Stimulated activated CD8-positive, alpha-beta memory T cell treated with anti-CD3 and anti-CD28 coated beads, Interleukin-4, amount 100 ng/mL, for 24 hours (primary cell): ENCODE measurements around the gene CCNQ.

Experiments
- DNase-seq: peaks from one replicate; pipeline ENCODE4 v3.0.0-alpha.2; 2020; ENCODE audit warnings: low read depth

CCNQ gene

DNA sequence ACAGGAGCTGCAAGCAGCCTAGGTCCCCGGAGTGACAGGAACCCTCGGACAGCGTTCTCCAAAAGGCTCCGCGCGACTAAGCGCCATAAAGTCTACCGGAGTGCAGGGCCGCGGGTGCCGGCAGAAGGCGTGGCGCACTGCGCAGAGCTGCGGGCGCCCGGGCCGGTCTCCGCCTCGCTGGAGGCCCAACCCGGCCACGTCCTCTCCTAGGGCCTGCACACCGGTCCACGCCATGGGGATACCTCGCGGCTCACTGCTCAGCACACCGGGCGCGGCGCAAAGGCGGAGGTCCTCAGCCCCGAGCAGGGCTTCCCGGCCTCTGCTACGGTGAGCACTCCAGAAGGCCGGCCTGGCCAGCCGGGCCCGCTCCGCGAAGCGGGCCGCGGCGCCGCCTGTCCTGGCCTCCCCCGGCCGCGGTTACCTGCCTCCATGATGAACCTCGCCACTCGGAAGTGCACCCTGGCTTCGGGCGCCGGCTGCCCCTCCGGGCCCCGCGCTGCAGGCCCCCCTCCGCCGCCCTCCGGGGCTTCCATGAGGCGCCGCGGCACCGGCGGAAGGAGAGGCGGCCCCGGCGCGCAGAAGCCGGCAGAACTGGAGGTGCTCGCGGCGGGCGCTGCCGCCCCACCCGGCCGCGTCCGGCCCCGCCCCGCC is at the start of gene CCNQ:
Gene CCNQ, minus strand, starts transcription at position 599 of the 651 bp plus-strand sequence. Its CDS starts 66 bp downstream, at position 533.
- no peak for DNase-seq

DNA sequence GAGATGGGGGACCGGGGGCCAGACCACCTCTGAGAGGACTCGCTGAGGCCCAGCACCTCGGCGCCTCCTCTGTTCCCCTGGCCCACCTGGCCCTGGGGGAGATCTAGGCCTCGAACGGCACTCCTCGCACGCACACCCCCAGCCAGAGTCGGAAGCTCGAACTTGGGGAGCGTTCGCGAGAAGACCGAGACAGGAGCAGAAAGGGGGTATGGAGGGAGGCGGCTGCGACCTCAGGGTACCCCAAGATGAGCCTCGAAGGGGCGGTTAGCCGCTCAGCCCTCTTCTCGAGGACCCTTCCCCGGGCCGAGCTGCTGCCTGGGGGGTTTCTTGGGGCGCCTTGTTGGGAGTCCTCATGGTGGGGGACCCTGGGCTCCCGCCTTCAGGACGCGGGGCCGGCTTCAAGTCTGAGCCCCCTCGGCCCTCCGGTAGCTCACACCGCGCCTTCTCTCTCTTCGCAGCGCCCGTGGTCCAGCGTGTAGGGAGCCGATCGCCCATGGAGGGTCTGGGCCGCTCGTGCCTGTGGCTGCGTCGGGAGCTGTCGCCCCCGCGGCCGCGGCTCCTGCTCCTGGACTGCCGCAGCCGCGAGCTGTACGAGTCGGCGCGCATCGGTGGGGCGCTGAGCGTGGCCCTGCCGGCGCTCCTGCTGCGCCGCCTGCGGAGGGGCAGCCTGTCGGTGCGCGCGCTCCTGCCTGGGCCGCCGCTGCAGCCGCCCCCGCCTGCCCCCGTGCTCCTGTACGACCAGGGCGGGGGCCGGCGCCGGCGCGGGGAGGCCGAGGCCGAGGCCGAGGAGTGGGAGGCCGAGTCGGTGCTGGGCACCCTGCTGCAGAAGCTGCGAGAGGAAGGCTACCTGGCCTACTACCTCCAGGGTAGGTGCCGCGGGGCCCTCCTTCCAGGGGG is 48.8 kb upstream of the CCNQ start:
- DNase-seq, result no peak

DNA sequence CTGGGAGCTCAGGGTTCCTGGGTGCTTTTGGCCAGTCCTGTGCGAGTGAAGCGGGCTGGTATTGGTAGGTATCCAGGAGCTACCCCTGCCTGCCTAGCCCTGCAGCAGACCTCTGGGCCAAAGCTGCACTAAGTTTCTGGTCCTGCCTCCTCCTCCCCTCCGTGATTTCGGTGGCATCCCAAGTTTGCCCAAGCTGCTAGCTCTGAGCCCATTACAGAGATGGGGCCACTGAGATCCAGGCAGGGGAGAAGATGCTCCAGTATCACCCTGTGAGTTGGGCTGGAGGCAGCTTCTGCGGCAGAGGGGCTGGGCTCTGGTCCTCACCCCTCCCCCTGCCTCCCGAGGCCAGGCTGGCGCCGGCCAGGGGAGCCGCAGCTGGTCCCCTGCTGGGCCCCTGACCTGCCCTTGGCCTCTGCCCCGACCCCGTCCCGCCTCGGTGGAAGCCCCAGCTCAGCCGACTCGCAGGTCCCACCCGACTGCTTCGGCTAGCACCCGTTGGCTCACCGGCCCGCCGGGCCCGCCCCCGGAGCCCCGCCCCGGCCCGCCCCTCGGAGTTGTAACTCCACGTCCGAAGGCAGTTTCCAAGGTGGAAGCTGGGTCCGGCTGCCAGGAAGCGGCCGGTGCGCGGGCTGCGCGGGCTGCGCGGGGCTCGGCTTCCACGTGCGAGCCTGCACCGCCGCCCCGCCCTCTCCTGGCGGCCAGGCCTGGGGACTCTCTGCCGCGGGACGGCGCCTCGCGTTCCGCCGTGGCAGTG is 47.9 kb upstream of the CCNQ start, which contains the start of gene DUSP9:
Gene DUSP9, plus strand, starts transcription at position 584 of the 754 bp plus-strand sequence. CDS start 751 bp downstream, outside the sequence.
- DNase-seq, result no peak

DNA sequence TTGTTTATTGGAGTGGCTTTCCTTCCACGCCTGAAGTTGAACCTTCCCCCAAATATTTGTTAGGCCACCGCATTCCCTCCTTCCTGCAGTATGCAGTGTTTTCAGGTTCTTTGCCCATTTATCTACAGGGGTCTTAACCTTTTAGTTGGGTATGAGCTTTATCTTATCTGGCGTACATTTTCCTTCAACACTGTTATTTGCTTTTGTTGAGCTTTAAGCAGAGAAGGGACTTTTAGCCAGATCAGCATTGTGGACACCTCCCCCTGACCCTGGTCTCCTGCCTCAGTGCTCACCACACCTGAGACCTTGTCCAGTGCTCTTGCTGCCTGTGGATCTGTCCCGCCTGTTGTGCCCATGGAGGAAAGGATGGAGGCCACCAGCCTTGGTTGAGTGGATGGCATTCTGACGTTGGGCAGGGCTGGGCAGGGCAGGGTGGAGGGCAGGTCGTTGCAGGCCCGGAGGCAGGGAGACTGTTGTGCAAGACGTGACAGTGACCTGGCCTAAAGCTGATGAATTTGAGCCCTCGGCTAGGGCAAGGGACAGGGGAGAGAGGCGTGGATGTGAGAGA is 47.1 kb upstream of the CCNQ start:
- no peak for DNase-seq

DNA sequence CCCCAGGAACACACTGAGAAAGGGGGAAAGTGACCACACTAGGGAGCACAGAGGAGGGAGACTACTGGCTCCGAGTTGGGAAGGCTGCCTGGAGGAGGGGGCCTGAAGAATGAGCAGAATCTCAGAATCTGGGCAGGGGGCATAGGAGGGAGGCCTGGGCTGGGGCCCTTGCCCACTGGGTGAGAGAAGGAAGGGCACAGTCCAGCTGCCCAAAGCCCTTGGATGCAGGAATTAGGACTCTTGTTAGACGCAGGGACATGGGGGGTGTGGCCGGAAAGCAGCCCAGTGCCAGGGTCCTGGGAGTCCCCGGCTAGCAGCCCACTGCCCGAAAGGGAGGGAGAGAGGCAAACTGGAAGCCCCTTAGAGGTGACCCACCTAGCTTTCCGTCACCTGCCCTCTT is 46.2 kb upstream of the CCNQ start:
- DNase-seq, result no peak

DNA sequence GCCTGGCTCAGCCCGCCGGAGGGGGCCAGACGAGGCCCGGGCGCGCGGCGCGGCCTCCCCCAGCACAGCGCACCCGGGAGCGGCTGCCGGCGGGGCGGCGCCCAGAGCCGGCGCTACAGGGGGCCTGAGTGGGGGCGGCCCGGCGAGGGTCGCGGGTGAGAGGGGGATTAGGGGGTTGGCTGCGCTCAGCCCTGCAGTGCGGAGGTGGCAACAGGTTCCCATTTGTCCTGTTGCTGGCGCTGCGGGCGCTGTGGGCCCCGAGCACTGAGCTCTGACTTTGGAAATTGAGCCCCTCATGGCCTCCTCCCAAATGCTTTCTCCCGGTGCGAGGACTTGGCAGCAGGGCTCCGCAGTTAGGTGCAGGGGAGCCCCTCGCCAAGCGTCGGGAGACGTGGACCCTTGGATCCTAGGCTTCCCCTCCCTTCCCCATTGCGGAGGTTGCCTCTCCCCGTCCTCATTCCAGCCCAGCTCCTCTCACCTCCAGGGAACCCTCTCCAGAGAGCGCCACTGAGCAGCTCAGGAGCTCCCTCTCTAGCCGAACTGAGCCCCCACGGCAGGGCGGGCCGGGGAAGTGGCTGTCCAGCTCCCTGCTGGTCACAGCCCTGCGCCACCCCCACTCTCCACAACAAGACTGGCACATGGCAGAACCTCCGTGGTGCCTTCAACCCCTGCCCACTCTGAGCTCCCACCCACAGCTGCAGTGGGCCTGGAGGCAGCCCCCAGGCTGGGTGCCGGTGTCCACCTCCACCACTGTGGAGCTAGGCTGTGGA is 45.6 kb upstream of the CCNQ start:
- DNase-seq, result no peak

DNA sequence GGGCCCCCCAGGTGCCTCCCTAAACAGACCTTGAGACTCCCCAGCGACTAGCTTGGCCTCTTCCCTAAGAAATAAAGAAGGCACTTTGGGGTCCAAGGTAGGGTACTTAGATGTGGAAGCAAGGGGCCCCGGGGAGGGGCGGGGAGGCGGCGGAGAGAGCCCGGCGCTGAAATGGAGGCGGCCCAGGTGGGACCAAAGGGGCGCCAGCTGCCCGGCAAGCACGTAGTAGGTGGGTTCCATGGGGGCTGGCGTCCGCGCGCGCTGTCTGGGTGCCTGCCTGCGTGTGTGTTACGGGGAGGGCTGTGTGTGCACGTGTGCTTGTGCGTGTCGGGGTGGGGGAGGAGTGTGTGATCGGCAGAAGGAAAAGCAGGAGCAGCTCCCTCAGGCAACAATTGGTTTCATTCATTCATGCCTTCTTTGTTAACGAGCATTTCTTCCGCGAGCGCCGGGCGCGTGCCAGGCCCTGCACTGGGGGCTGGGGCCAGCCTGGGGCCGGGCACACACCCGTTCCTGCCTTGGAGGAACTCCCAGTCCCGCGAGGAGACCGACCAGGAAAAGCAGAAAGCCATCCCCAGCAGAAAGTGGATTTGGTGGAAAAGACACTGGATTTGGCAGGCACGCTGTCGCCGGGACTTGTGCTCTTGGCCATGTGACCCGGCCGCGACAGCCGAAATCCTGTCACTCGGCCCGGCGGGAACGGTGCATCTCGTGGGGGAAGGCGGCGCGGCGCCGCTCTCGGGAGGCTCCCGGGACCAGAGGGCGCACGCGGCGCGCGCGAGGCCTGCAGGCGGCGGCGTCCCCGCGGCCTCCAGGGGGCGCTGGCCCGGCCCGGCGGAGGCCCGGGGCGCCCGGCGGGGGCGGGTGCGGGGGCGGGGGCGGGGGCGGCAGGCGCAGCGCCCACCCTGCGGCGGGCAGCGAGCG is 44.8 kb upstream of the CCNQ start:
- no peak for DNase-seq

DNA sequence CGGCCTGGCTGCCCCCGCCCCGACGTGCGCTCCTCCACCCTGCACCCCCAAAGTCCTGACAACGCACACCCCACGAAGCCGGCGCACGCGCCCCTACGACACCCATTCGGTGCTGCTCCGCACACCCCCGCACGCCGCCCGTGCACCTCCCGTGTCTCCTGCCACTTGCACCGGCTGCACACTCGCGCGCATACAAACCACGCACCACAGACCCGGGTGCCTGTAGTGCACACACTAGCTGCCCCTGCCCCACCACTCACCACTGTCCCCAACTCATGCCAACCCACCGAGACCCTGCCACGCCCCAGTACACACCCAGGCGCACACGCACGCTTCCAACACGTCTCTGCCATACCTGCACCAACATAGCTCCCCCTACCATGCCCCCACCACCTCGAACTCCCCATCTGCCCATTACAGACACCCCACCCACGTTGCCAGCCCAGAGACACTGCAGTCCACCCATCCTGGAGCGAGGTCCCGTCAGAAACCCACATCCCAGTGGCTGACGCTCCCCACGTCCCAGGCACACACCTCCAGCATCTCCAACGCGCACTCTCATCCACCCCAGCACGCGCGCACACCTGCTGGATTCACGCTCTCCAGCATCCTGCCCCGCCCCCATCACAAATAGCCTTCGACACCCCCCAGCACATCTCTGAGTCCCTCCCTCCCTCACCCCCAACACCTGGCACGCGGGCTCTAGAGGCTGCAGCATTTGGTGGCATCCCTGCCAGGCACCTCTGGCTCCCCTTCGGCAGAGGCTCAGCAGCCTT is 43.9 kb upstream of the CCNQ start:
- no peak for DNase-seq

DNA sequence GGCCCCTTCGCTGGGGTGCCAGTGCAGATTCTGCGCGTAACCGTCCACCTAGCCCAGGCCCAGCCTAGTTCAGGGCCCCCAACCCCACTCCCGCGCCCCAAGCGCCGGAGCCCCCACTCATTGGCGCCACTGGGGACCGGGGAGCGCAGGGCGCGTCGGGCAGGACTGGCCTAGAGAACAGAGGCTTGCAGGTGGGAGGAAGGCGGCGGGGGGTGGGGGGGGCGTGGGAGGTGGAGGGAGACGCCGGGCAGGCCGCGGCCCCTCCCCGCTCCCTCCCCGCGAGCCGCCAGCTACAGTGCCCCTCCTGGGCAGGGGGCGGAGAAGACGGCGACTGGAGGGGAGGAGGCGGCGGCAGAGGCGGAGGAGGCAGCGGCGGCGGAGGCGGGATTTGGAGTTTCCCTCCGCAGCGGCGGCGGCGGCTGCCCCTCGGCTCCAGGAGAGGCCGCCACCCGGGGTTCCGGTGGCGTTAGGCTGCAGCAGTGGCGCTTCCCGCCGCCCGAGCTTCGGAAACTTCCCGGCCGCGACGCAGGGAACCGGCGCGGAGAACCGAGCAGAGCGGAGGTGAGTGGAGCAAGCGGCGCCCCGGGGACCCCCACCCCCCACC is 43.2 kb upstream of the CCNQ start:
- no peak for DNase-seq

DNA sequence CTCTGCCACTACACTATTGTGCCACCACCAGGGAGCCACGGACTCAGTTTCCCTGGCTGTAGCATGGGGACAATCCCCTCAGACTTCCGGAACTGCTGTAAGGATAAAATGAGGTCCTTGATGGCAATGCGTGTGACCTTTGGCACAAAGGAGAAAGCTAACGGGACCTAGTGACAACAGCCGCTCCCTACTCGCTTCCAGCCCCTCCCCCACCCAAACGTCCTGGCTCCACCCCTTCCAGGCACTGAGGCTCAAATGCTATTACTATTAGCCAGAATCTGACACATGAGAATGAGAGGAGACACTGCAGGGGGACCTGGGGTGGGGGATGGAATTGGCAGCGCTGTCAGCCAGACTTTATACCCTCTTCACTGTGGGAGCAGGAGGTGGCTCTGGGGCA is 42.7 kb upstream of the CCNQ start:
- DNase-seq, result no peak

DNA sequence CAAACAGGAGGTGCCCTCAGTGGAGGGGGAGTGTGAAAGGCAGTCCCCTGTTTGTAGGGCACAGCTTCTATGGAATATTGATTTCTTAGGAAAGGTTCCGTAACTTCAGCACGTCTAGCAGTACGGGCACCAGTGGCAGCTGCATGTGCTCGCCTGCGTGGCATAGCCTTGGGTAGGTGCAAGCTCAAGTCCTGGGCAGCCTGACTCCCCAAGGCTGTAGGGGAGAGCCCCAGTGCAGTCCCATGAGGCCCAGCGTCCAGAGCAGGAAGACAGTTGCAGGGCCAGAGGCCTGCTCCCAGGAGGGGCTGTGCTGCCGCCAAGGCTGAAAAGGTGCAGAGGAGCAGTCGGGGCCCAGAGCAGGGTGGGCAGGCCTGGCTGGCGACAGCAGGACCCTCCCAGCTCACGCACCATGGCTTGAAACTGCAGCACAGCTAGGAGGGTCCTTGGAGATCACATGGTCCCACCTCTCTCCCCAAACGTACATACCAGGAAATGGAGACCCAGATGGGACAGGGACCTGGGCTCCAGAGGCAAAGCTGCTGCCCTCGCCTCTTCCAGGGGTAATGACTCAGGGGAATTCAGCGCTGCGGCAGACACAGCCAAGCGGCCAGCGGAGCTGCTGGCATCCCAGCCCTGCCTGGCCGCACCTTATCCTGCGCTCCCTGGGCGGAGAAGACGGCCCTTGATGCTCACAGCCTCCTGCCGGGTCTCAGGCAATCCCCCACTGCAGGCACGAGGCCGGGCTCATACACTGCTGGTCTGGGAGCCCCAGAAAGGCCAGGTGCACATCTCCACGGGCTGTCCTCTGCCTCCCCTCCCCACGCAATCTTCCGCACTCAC is 42.0 kb upstream of the CCNQ start:
- DNase-seq, result no peak

DNA sequence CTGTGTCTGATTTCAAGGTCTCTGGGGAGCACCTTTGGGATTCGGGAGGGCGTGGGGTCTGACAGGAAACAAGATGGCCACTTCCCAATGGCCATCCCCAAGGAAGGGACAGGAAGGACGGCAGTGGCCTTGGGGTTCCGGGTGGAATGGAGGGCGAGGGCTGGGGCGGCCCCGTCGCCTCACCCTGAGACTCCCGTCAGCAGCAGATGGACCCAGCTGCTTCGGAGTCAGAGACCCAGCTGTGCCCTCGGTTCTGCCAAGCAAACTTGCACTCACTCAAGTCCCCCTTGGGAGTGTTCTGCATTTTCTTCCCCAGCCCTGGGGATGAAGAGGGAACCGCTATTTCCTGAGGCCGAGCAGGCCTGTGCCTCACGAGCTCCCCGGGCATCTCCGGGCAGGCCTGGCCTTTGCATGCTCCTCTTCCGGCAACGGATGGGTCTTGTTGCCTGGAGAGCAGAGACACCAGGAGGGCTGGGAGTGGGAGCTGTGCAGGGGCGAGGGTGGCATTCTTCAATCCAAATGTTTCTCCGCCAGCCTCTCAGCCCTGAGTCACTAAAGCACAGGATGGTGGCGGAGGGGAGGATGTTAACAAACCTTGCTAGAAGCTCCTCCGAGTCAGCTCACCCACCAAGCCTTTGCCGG is 41.2 kb upstream of the CCNQ start:
- no peak for DNase-seq

DNA sequence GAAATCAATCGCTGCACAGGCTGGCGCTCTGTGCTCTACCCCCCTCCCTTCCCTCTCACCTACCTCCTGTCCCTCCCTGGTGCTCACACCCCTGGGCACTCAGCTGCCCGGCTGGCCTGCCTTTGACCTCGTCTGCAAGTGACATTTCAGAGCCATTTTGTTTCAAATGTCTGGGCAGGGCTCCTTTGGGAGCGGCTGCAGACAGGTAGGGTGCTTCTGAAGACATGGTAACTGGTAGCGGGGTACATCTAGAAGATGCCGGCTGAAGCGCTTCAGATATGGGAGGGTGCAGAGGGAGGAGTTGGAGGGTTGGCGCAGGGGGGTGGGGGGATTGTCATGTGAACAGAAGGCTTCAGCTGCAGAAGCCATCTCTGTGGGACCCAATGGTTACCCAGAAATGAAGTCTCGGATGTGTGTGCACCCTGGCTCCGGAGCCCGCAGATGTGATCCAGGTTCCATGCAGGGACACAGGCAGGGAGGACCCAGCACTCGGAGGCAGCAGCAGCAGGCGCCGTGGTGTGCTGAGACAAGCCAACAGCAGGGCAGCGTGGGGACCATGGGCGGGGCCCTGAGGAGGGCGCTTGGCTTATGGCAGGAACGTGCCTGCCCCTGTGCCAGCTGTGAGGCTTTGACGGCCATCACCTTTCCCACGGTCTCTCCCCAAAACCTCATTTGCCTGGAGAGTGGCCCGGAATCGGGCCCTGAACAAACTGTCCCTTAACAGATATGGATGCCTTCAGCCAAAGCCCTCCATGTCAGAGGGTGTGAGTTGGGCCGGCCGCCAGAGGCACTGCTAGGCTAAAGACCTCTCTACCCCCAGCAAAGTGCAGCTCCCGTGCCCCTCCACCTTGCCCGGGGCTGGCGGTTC is 40.5 kb upstream of the CCNQ start:
- no peak for DNase-seq

DNA sequence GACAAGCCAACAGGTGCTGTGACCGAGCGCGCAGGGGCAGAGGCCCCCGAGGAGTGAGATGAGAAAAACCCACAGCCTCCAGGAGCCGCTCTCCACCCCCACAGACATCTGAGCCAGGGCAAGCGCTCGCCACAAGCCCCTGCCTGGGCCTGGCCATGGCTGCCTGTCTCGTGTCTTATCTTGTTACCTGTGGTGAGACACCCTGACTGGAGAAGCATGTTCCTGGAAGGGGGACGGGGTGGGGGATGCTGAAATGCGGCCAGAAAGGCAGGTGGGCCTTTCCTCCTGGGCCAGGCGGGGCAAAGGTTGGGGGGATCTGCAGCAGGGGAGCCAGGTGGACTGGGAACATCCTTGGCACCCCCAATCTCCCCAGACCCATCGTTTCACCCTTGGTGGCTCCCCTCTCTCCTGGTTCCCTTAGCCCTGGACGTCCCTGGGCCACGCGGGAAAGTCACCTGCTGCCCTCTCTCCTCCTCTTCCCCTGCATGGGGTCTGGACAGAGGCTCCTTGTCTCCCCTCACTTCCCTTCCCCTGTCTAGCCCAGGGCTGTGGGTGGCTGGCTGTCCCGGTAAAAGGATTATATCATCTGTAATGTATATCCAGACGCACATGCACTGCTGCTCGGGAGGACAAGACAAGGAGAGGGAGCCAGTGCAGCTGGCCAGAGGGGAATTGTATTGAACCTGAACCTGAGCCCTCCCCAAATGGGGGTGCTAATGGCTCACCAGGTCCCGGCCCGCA is 39.7 kb upstream of the CCNQ start:
- DNase-seq, result no peak

DNA sequence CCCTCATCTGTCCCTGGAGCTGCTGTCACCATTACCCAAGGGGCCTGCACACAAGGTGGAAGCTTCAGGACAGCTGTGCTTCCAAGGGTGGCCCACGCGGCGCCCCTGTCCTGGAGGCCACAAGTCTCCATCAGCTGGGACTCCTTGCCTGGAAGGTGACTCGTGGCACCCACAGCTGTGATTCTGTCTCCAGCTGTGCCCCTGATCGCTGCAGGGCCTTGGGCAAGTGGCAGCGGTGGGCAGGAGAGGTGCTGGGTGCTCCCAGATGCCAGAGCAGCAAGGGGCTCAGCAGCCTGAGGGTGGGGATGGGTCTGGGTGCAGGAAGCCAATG is 39.1 kb upstream of the CCNQ start:
- DNase-seq, result no peak
